Measurements from ENCODE around the gene ZNF335. TPM values are rescaled to one million over a fixed set of nuclear protein-coding genes. Genes with fewer than 3 reads are reported as not detected.

ZNF335 gene
- total RNA-seq, 1 donor from 2014 or later = 24.1 TPM

DNA sequence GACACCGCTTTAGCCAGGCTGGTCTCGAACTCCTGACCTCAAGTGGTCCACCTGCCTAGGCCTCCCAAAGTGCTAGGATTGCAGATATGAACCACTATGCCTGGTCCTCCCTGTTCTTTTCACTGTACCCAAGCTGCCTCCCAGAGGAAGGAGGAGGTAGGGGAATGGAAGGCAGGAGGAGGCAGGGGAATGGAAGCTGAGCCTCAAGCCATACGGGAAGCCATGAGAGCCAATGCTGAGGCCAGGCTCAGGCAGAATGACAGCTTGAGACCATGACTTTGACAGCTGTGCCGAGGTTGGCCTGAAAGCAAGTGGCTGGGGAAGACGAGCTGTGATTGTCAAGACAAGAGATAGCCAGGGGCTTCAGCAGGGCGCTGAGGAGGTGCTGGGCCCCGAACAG is 13.6 kb upstream of the ZNF335 start:
- H3K36me3 ChIP-seq = no peaks in the 10 kb centered on the region
- no peaks in the 10 kb centered on the region for H3K27me3 ChIP-seq
- no peak overlapping the region for H3K4me3 ChIP-seq
- no peaks in the 10 kb centered on the region for H3K9me3 ChIP-seq
- H3K27ac ChIP-seq = no peak overlapping the region
- TF ChIP-seq POLR2A (IDR thresholded peaks at IDR 0.05) = no peak
- TF ChIP-seq, protein P1, sequence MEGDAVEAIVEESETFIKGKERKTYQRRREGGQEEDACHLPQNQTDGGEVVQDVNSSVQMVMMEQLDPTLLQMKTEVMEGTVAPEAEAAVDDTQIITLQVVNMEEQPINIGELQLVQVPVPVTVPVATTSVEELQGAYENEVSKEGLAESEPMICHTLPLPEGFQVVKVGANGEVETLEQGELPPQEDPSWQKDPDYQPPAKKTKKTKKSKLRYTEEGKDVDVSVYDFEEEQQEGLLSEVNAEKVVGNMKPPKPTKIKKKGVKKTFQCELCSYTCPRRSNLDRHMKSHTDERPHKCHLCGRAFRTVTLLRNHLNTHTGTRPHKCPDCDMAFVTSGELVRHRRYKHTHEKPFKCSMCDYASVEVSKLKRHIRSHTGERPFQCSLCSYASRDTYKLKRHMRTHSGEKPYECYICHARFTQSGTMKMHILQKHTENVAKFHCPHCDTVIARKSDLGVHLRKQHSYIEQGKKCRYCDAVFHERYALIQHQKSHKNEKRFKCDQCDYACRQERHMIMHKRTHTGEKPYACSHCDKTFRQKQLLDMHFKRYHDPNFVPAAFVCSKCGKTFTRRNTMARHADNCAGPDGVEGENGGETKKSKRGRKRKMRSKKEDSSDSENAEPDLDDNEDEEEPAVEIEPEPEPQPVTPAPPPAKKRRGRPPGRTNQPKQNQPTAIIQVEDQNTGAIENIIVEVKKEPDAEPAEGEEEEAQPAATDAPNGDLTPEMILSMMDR (IDR thresholded peaks at IDR 0.05) = no peak
- intact Hi-C loops (cut with DNase I) = no loop called here
- no peak for DNase-seq (ENCODE audit: extremely low spot score in 2 of 2)
- H3K4me1 ChIP-seq = no peaks in the 10 kb centered on the region

DNA sequence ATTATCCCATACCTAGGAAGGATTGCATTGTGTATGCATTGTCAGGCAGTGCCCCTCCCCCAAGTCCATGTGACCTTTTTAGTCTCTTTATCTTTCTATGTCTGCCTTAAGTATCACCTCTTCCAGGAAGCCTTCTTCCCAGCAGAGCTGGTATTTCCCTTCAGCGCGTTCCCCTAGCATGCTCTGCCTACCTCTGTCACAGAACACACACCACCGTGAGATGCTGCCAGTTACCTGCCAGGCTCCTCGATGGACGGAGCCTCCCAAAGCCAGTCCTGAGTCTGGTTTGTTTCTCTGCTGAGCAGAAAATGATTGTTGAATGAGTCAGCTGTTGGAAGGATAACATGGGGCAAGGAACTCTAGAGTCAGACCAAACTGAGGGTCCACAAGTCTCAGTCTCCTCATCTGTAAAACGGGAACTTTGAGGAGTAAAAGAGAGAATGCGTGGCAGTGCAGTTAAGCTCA is 11.3 kb upstream of the ZNF335 start:
- TF ChIP-seq, protein P1 (IDR thresholded peaks at IDR 0.05) = no peak
- TF ChIP-seq POLR2A (IDR thresholded peaks at IDR 0.05) (no peak), POLR2AphosphoS5 (IDR thresholded peaks at IDR 0.05; ENCODE audit: insufficient read depth in 1 of 2, low read depth in 1 of 2) (no peak)
- Histone ChIP-seq H3K9me3 (no peaks in the 10 kb centered on the region), H3K27me3 (no peaks in the 10 kb centered on the region), H3K4me1 (no peaks in the 10 kb centered on the region), H3K27ac (no peak overlapping the region), H3K36me3 (no peaks in the 10 kb centered on the region), H3K4me3 (no peak overlapping the region)
- no peak for DNase-seq (ENCODE audit: extremely low spot score in 2 of 2)
- intact Hi-C loops (cut with DNase I) = no loop called here

DNA sequence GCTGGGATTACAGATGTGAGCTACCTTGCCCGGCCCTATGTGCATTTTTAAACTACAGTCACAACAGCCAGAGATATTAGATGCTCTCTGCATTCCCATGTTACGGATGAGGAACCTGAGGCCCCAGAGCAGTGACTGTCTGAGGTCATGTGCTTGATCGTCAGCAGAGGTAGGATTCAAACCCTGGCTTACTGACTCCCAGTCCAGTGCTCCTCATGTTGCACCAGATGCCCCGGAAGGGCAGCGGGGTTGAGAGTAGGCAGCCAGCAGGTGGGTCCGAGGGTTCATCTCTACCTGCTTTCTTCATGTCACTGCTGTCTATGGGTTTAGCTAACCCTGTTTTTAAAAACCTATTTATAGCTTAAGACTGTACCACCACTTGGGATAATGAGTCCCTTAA is 9.3 kb upstream of the ZNF335 start:
- H3K27ac ChIP-seq = no peak overlapping the region
- TF ChIP-seq POLR2A (IDR thresholded peaks at IDR 0.05) = no peak
- TF ChIP-seq, protein P1 (IDR thresholded peaks at IDR 0.05) = no peak
- TF ChIP-seq POLR2AphosphoS5 (IDR thresholded peaks at IDR 0.05; ENCODE audit: insufficient read depth in 1 of 2, low read depth in 1 of 2) = no peak
- no peaks in the 10 kb centered on the region for H3K4me1 ChIP-seq
- no peaks in the 10 kb centered on the region for H3K36me3 ChIP-seq
- no peak for DNase-seq (ENCODE audit: extremely low spot score in 2 of 2)
- no peak overlapping the region for H3K4me3 ChIP-seq
- no peaks in the 10 kb centered on the region for H3K27me3 ChIP-seq
- H3K9me3 ChIP-seq = no peaks in the 10 kb centered on the region
- intact Hi-C loops (cut with DNase I) = no loop called here

- Histone ChIP-seq H3K9me3 (no peaks in the 10 kb centered on the region), H3K36me3 (no peaks in the 10 kb centered on the region), H3K4me3 (no peak overlapping the region), H3K4me1 (peaks cover 9% of the 10 kb centered on the region), H3K27ac (no peak overlapping the region), H3K27me3 (no peaks in the 10 kb centered on the region)
- no peak for TF ChIP-seq POLR2A (IDR thresholded peaks at IDR 0.05)
- no peak for TF ChIP-seq POLR2AphosphoS5 (IDR thresholded peaks at IDR 0.05; ENCODE audit: insufficient read depth in 1 of 2, low read depth in 1 of 2)
- TF ChIP-seq, protein P1 (IDR thresholded peaks at IDR 0.05) = no peak
- intact Hi-C loops (cut with DNase I) = no loop called here
- no peak for DNase-seq (ENCODE audit: extremely low spot score in 2 of 2)
These were observed 4.1 kb upstream of the ZNF335 start for GRCh38 chr20:45976086-45976485.

DNA sequence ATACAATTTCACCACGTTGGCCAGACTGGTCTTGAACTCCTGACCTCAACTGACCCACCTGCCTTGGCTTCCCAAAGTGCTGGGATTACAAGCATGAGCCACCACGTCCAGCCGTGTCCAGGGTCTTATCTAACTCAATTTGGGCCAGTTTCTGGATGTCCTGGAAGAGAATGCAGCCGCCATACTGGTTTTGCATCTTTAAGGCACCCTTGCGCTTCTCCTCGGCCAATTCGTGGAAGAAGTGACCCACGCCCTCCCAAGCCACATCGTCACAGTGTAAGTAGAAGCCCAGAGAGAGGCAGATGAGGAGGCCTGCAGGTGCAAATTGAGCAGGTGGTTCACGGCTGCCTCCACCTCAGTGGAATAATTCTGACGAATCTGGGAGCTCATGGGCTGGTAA is 3.7 kb upstream of the ZNF335 start:
- Histone ChIP-seq H3K27me3 (no peaks in the 10 kb centered on the region), H3K4me3 (no peak overlapping the region), H3K27ac (no peak overlapping the region), H3K9me3 (no peaks in the 10 kb centered on the region), H3K36me3 (no peaks in the 10 kb centered on the region), H3K4me1 (peaks cover 13% of the 10 kb centered on the region)
- intact Hi-C loops (cut with DNase I) = no loop called here
- no peak for DNase-seq (ENCODE audit: extremely low spot score in 2 of 2)
- no peak for TF ChIP-seq POLR2A (IDR thresholded peaks at IDR 0.05)
- TF ChIP-seq POLR2AphosphoS5 (IDR thresholded peaks at IDR 0.05; ENCODE audit: insufficient read depth in 1 of 2, low read depth in 1 of 2) = no peak
- TF ChIP-seq, protein P1 (IDR thresholded peaks at IDR 0.05) = no peak

All from vagina (tissue), 2 donors.